Aorta (tissue), 5 donors: ENCODE data around the gene CHST11. TPM values are rescaled to one million over a fixed set of nuclear protein-coding genes. Genes with fewer than 3 reads are reported as not detected.

Experiments
- ATAC-seq: fragments of 200-7000 bp; cut with Tn5 transposase; one replicate; pipeline ENCODE4 v1.9.1; 2022; ENCODE audit warnings: moderate library complexity; ENCODE audit not compliant: low FRiP score
- DNase-seq, 2 donors: peaks; one replicate each; pipeline ENCODE4 v3.0.0-alpha.2; 2020
- H3K27ac ChIP-seq, 2 donors: one replicate each; pipeline ENCODE4 v1.5.1; 2013; ENCODE audit warnings: low read length in 2 of 2, mild to moderate bottlenecking in 2 of 2, moderate library complexity in 2 of 2, control low read depth in 1 of 2, inconsistent platforms in 1 of 2, low read depth in 1 of 2
- H3K27me3 ChIP-seq, 2 donors: one replicate each; pipeline ENCODE4 v1.6.1; 2013; ENCODE audit warnings: control low read depth in 1 of 2, low read length in 1 of 2, mild to moderate bottlenecking in 1 of 2, moderate library complexity in 1 of 2; ENCODE audit not compliant: insufficient read depth in 2 of 2, control insufficient read depth in 1 of 2
- H3K36me3 ChIP-seq, 2 donors: one replicate each; pipeline ENCODE4 v1.6.1; 2013; ENCODE audit warnings: control low read depth in 1 of 2, low read length in 1 of 2, mild to moderate bottlenecking in 1 of 2; ENCODE audit not compliant: insufficient read depth in 2 of 2, control insufficient read depth in 1 of 2
- H3K4me1 ChIP-seq, 2 donors: one replicate each; pipeline ENCODE4 v1.6.1; 2013; ENCODE audit warnings: low read length in 2 of 2, control low read depth in 1 of 2, mild to moderate bottlenecking in 1 of 2, moderate library complexity in 1 of 2; ENCODE audit not compliant: insufficient read depth in 2 of 2, control insufficient read depth in 1 of 2
- H3K4me3 ChIP-seq, 2 donors: one replicate each; pipeline ENCODE4 v1.5.1; 2013; ENCODE audit warnings: low read length in 2 of 2, control low read depth in 1 of 2, mild to moderate bottlenecking in 1 of 2
- H3K9me3 ChIP-seq: one replicate; pipeline ENCODE4 v1.6.1; 2013; ENCODE audit warnings: mild to moderate bottlenecking, low read length; ENCODE audit not compliant: control insufficient read depth
- WGBS, 2 donors: extraction: QIAGEN DNeasy Blood & Tissue Kit; methylation state at CpG; one replicate each; pipeline ENCODE4 v1.1.7; 2013; 5-methylcytosine and 5-hydroxymethylcytosine counted together
- intact Hi-C, 2 donors: fragments of 100-400 bp; cut with DNase I; formaldehyde crosslinking; loops; one replicate each; pipeline versions ENCODE4 v1.14.2 to v1.15.0; 2022
- polyA plus RNA-seq, 2 donors: library from polyadenylated mRNA; stranded (reverse); fragments of 200-250 nt; gene quantifications; one replicate each; pipeline ENCODE4 v1.2.3, GENCODE V29; 2013
- total RNA-seq, 2 donors: library from RNA; stranded (reverse); fragmentation: NEBNext Ultra II Directional; extraction: Animal tissue kit (Norgen Biotek cat#: 25700); gene quantifications; one replicate each; pipeline ENCODE4 v1.2.1, GENCODE V29; 2021
- donor health status: healthy with polysubstance abuse.
- donor health status: Bipolar disorder and iron deficiency.
- donor health status: DM: no; HTN: no; CAD: no.
- donor health status: DM: no; HTN: no; CAD: no.
- donor health status: DM: yes; HTN: yes; CAD: no.

Gene CHST11
- total and polyA plus RNA-seq, 4 donors, result 2.1 to 31.0 (median 15.7) TPM

DNA sequence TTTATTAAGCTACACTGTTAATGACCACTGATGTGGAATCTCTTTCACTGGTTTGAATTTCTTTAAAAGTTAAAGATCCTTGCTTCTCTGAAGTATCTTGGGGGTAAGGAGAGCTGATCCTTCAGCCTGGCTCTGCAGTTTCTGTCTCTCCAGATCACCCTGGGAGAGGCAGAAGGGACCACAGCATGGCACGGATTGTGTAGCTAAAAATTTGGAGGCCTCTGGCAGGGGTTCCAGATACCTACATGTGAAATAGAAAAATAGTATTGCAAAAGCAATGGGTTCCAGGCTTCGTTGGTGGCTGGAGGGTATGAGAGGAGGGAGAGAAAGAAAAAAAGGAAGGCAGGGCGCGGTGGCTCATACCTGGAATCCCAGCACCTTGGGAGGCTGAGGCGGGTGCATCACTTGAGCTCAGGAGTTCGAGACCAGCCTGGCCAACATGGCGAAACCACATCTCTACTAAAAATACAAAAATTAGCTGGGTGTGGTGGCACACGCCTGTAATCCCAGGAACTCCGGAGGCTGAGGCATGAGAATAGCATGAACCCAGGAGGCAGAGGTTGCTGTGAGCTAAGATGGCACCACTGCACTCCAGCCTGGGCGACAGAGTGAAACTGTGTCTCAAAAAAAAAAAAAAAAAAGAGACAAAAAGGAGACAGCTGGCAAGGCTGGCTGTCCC, 3.4 kb downstream of the CHST11 start:
- no peak overlapping the region for H3K4me3 ChIP-seq
- no peaks in the 10 kb centered on the region for H3K9me3 ChIP-seq
- no peak overlapping the region for H3K27ac ChIP-seq
- intact Hi-C loops, result no loop called here
- H3K27me3 ChIP-seq, result no peaks in the 10 kb centered on the region
- no peaks in the 10 kb centered on the region for H3K36me3 ChIP-seq
- H3K4me1 ChIP-seq, result no peaks in the 10 kb centered on the region
- no peak for ATAC-seq
- no peak for DNase-seq
- 70 to 75% methylated on average over 10 of the region's 10 CpGs for WGBS, 2 donors

DNA sequence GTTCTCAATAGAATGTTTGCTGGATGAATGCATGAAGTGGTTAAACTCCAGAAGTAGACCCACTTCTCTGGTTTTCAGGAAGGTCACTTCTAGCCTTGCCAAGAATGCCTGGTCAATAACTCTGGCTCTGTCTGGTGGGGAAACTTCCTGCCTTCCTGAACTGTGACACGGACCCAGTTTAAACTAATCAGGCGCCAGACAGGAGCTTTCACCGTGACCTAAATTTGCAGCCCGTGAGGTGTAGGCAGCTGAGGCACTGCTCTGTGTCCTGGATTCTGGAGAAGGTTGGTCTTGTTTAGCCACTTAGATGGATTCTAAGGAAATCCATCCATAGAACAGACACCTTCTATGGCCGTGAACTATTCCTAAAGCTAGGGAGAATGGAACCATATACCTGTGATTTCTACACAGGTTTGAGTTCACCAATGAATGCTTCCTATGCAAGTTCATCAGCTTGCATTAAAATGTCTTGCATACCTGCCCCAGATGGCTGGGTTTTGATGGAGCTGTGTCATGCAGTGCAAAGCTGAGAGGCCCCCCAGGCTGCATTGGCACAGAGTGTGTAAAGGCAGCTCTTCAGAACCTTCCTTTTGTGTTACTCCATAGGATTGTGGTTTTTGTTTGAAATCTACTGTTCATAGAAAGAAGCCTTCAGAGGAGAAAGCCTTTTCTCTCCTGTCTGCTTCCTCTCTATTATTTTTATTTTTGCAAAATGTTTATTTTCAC, 4.4 kb downstream of the CHST11 start:
- Histone ChIP-seq H3K4me1 (no peaks in the 10 kb centered on the region), H3K9me3 (no peaks in the 10 kb centered on the region), H3K36me3 (no peaks in the 10 kb centered on the region), H3K4me3 (no peak overlapping the region), H3K27me3 (no peaks in the 10 kb centered on the region), H3K27ac (no peak overlapping the region)
- intact Hi-C loops, result no loop called here
- 55 to 59% methylated on average over 5 of the region's 5 CpGs for WGBS, 2 donors
- DNase-seq (no peak), ATAC-seq (no peak)

GRCh38 chr12:104462325-104462724, 5.6 kb downstream of the CHST11 start:
- Histone ChIP-seq H3K36me3 (no peaks in the 10 kb centered on the region), H3K27me3 (no peaks in the 10 kb centered on the region), H3K9me3 (no peaks in the 10 kb centered on the region), H3K4me1 (peaks cover 0 to under 1% of the 10 kb centered on the region in 2 donors), H3K27ac (no peak overlapping the region), H3K4me3 (no peak overlapping the region)
- intact Hi-C loops, result no loop called here
- WGBS, 2 donors, result 77 to 81% methylated on average over 1 of the region's 1 CpG
- DNase-seq (no peak), ATAC-seq (no peak)

- H3K27me3 ChIP-seq, result no peaks in the 10 kb centered on the region
- no peak for ATAC-seq
- H3K4me1 ChIP-seq, result peaks cover 0 to 2% of the 10 kb centered on the region in 2 donors
- H3K36me3 ChIP-seq, result no peaks in the 10 kb centered on the region
- no peak for DNase-seq
- intact Hi-C loops, result no loop called here
- no peak overlapping the region for H3K4me3 ChIP-seq
- H3K27ac ChIP-seq, result no peak overlapping the region
- 77 to 81% methylated on average over 1 of the region's 1 CpG for WGBS, 2 donors
- H3K9me3 ChIP-seq, result no peaks in the 10 kb centered on the region
Measured at GRCh38 chr12:104462931-104463339, 6.2 kb downstream of the CHST11 start.

- Histone ChIP-seq H3K27ac (no peak overlapping the region), H3K4me1 (peaks cover 0 to 2% of the 10 kb centered on the region in 2 donors), H3K27me3 (no peaks in the 10 kb centered on the region), H3K4me3 (no peak overlapping the region), H3K9me3 (no peaks in the 10 kb centered on the region), H3K36me3 (no peaks in the 10 kb centered on the region)
- no peak for DNase-seq
- 91 to 95% methylated on average over 1 of the region's 1 CpG for WGBS, 2 donors
- no peak for ATAC-seq
- intact Hi-C loops, result no loop called here
Measured at GRCh38 chr12:104463368-104463767, 6.6 kb downstream of the CHST11 start.

GRCh38 chr12:104464899-104465298, 8.2 kb downstream of the CHST11 start:
- DNase-seq (no peak), ATAC-seq (no peak)
- H3K4me3 ChIP-seq, result no peak overlapping the region
- no peaks in the 10 kb centered on the region for H3K36me3 ChIP-seq
- H3K27me3 ChIP-seq, result no peaks in the 10 kb centered on the region
- H3K9me3 ChIP-seq, result no peaks in the 10 kb centered on the region
- H3K4me1 ChIP-seq, result peaks cover 2% of the 10 kb centered on the region in 2 donors
- H3K27ac ChIP-seq, result no peak overlapping the region
- WGBS, 2 donors, result 93 to 94% methylated on average over 3 of the region's 3 CpGs
- intact Hi-C loops, result no loop called here

- no peaks in the 10 kb centered on the region for H3K27me3 ChIP-seq
- intact Hi-C loops, result no loop called here
- WGBS, 2 donors, result 96 to 97% methylated on average over 2 of the region's 2 CpGs
Measured at GRCh38 chr12:104466709-104467345, 10.1 kb downstream of the CHST11 start.

GRCh38 chr12:104467346-104467837, 10.6 kb downstream of the CHST11 start:
- ATAC-seq (no peak), DNase-seq (no peak)
- Histone ChIP-seq H3K36me3 (no peaks in the 10 kb centered on the region), H3K27ac (no peak overlapping the region), H3K9me3 (no peaks in the 10 kb centered on the region), H3K4me1 (peaks cover 2 to 4% of the 10 kb centered on the region in 2 donors), H3K4me3 (no peak overlapping the region), H3K27me3 (no peaks in the 10 kb centered on the region)
- intact Hi-C loops, result no loop called here
- 74 to 75% methylated on average over 5 of the region's 5 CpGs for WGBS, 2 donors

More at GRCh38 chr12:104466709-104467345, 10.1 kb downstream of the CHST11 start:
- no peaks in the 10 kb centered on the region for H3K36me3 ChIP-seq
- DNase-seq (no peak), ATAC-seq (no peak)
- H3K27ac ChIP-seq, result no peak overlapping the region
- H3K4me3 ChIP-seq, result no peak overlapping the region
- H3K4me1 ChIP-seq, result peaks cover 2 to 4% of the 10 kb centered on the region in 2 donors
- no peaks in the 10 kb centered on the region for H3K9me3 ChIP-seq
